Measurements from ENCODE around the gene SPRR5.

SPRR5 gene

DNA sequence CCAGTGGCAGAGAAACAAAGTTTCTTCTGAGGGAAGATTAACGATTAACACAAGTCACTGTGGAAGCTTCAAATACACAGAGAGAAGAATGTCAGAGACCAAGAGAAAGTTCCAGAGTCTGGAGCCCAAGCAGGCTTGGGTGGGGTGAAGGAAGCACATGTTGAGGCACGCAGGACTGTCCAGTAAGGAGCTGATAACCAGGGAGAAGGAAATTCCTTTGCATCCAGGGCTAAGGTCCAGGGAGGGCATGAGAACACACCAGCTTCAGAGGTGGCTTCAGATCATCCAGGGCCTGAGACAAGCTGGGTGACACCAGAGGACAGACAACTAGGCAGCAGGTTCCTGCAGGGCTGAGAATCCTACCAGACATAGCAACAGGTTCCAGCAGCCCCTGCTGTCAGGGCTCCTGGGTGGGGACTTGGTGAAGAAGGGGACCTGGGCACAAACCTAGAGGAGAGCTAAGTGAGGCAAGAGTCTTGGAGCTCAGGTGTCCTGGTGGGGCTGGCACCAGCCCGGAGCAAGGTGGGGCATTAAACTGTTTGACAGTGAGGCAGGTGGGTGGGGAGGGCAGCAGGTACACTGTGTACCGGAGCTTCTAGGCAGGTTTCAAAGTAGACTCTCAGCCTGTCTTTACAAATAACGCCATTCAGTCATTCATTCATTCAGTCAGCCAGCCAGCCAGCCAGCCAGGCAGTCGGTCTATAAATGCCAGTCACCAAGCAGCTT is 34.3 kb downstream of the SPRR5 start:
- TF ChIP-seq CREB1 (IDR thresholded peaks at IDR 0.05; ENCODE audit: low read depth) (no peak), EP300 (IDR thresholded peaks at IDR 0.05; ENCODE audit: borderline replicate concordance) (no peak), TEAD4 (IDR thresholded peaks at IDR 0.05) (no peak), RAD21 (IDR thresholded peaks at IDR 0.05; ENCODE audit: low read depth) (no peak), NFIC (IDR thresholded peaks at IDR 0.05) (no peak), FOXM1 (IDR thresholded peaks at IDR 0.05; ENCODE audit: borderline replicate concordance, low read depth) (no peak), ZBTB7A (IDR thresholded peaks at IDR 0.05; ENCODE audit: low read depth) (no peak)
- TF ChIP-seq, protein P1, sequence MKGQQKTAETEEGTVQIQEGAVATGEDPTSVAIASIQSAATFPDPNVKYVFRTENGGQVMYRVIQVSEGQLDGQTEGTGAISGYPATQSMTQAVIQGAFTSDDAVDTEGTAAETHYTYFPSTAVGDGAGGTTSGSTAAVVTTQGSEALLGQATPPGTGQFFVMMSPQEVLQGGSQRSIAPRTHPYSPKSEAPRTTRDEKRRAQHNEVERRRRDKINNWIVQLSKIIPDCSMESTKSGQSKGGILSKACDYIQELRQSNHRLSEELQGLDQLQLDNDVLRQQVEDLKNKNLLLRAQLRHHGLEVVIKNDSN (IDR thresholded peaks at IDR 0.05): no peak

DNA sequence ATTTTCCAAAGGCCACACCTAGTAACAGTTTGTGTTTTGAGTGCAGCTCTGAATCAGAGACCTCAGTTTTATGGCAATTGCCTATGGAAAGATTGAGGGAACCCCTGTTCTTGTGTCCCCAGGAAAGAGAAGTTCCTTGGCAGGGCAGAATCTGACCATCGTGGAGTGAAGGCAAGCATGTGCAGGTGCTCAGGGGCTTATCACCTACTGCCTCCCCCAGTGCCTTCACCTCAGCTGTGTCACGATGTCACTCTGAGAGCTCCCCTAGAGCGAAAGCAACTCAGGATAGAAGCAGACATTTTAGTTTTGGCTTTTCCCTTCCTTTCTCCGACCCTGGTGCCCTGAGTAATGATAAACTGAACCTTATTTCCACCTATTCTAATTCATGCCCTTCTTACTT is 35.1 kb downstream of the SPRR5 start:
- TF ChIP-seq ZBTB7A (IDR thresholded peaks at IDR 0.05; ENCODE audit: low read depth) (no peak), CREB1 (IDR thresholded peaks at IDR 0.05; ENCODE audit: low read depth) (no peak), TCF12 (IDR thresholded peaks at IDR 0.05; ENCODE audit: low read depth) (no peak), EP300 (IDR thresholded peaks at IDR 0.05; ENCODE audit: borderline replicate concordance) (no peak), RAD21 (IDR thresholded peaks at IDR 0.05; ENCODE audit: low read depth) (no peak), FOXM1 (IDR thresholded peaks at IDR 0.05; ENCODE audit: borderline replicate concordance, low read depth) (no peak), YY1 (IDR thresholded peaks at IDR 0.05; ENCODE audit: low read depth) (no peak), NFIC (IDR thresholded peaks at IDR 0.05) (no peak)
- TF ChIP-seq, protein P2, sequence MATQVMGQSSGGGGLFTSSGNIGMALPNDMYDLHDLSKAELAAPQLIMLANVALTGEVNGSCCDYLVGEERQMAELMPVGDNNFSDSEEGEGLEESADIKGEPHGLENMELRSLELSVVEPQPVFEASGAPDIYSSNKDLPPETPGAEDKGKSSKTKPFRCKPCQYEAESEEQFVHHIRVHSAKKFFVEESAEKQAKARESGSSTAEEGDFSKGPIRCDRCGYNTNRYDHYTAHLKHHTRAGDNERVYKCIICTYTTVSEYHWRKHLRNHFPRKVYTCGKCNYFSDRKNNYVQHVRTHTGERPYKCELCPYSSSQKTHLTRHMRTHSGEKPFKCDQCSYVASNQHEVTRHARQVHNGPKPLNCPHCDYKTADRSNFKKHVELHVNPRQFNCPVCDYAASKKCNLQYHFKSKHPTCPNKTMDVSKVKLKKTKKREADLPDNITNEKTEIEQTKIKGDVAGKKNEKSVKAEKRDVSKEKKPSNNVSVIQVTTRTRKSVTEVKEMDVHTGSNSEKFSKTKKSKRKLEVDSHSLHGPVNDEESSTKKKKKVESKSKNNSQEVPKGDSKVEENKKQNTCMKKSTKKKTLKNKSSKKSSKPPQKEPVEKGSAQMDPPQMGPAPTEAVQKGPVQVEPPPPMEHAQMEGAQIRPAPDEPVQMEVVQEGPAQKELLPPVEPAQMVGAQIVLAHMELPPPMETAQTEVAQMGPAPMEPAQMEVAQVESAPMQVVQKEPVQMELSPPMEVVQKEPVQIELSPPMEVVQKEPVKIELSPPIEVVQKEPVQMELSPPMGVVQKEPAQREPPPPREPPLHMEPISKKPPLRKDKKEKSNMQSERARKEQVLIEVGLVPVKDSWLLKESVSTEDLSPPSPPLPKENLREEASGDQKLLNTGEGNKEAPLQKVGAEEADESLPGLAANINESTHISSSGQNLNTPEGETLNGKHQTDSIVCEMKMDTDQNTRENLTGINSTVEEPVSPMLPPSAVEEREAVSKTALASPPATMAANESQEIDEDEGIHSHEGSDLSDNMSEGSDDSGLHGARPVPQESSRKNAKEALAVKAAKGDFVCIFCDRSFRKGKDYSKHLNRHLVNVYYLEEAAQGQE (IDR thresholded peaks at IDR 0.05; ENCODE audit: low read depth): no peak

DNA sequence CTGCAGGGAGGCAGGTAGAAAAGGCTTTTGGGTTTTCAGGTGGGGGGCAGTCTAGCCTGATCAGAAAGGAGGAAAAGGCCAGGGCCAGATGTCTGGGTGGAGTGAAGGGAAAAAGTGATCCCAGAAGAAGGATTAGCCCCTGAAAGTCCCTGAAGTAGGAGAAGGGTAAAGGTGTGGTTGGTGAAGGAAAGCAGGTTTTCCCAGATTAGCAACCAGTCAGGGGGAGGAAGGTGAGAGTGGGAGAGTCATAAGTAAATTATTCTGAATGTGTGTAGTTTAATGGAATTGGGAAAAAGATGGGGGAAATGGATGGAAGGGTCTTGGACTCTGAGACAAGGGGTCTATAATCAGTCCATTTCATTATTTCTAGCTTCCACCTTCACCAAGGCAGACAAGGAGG is 36.2 kb downstream of the SPRR5 start:
- TF ChIP-seq, protein P3, sequence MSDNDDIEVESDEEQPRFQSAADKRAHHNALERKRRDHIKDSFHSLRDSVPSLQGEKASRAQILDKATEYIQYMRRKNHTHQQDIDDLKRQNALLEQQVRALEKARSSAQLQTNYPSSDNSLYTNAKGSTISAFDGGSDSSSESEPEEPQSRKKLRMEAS (IDR thresholded peaks at IDR 0.05): no peak
- TF ChIP-seq EP300 (IDR thresholded peaks at IDR 0.05; ENCODE audit: borderline replicate concordance): no peak

DNA sequence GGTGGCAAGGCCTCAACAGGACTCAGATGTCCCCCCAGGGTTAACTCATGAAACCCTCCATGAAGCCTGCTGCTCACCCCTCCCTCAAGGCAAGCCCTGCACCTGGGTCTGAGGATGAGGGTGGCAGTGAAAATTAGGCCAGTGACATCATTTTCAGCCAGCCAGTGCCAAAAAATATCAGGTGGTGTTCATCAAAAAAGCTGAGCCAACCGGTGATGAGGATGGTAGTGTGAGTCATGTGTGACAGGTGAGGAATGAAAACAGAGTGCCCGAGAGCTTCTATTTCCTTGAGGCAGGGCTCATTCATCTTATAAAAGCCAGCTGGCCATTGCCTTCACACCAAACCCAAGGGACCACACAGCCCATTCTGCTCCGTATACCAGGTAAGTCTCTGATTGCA is 36.7 kb downstream of the SPRR5 start, which contains the start of gene SPRR1A:
SPRR1A (plus strand) TSS at position 339 of the 400 bp plus-strand sequence. CDS start 1,150 bp downstream, outside the sequence.
- TF ChIP-seq NFIC (IDR thresholded peaks at IDR 0.05) (no peak), EGR1 (IDR thresholded peaks at IDR 0.05) (no peak), EP300 (IDR thresholded peaks at IDR 0.05; ENCODE audit: borderline replicate concordance) (no peak), RAD21 (IDR thresholded peaks at IDR 0.05; ENCODE audit: low read depth) (no peak), CREB1 (IDR thresholded peaks at IDR 0.05; ENCODE audit: low read depth) (no peak), TAF1 (IDR thresholded peaks at IDR 0.05; ENCODE audit: low read depth) (no peak), TCF12 (IDR thresholded peaks at IDR 0.05; ENCODE audit: low read depth) (no peak), CEBPB (IDR thresholded peaks at IDR 0.05) (no peak), YY1 (IDR thresholded peaks at IDR 0.05; ENCODE audit: low read depth) (no peak), ZBTB7A (IDR thresholded peaks at IDR 0.05; ENCODE audit: low read depth) (no peak), FOXM1 (IDR thresholded peaks at IDR 0.05; ENCODE audit: borderline replicate concordance, low read depth) (no peak), TEAD4 (IDR thresholded peaks at IDR 0.05) (no peak)
- TF ChIP-seq, protein P2 (IDR thresholded peaks at IDR 0.05; ENCODE audit: low read depth): no peak
- TF ChIP-seq, protein P3 (IDR thresholded peaks at IDR 0.05): no peak

DNA sequence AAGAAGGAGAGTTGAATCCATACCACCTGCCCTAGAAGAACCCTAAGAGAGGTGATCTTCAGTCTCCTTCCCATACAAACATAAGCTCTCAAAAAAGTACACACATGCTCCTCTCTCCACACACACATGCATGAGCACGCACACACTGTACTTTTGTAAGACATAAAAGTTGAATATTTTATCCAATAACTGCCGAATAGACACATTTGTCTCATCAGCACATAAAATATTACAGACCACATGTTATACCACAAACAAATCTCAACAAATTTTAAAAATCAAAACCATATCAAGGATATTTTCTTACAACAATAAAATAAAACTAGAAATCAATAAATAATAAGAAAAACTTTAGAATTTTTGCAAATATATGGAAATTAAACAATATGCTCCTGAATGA is 39.6 kb downstream of the SPRR5 start:
- TF ChIP-seq CEBPB (IDR thresholded peaks at IDR 0.05) (no peak), EP300 (IDR thresholded peaks at IDR 0.05; ENCODE audit: borderline replicate concordance) (no peak), FOXM1 (IDR thresholded peaks at IDR 0.05; ENCODE audit: borderline replicate concordance, low read depth) (no peak), YY1 (IDR thresholded peaks at IDR 0.05; ENCODE audit: low read depth) (no peak), EGR1 (IDR thresholded peaks at IDR 0.05) (no peak), CREB1 (IDR thresholded peaks at IDR 0.05; ENCODE audit: low read depth) (no peak), TAF1 (IDR thresholded peaks at IDR 0.05; ENCODE audit: low read depth) (no peak), TEAD4 (IDR thresholded peaks at IDR 0.05) (no peak), ZBTB7A (IDR thresholded peaks at IDR 0.05; ENCODE audit: low read depth) (no peak)
- TF ChIP-seq, protein P1 (IDR thresholded peaks at IDR 0.05): no peak
- TF ChIP-seq, protein P2 (IDR thresholded peaks at IDR 0.05; ENCODE audit: low read depth): no peak
